B cell (primary cell): ENCODE results near the gene PLCD3. TPM values are rescaled to one million over a fixed set of nuclear protein-coding genes. Genes with fewer than 3 reads are reported as not detected.

Source experiments
- ATAC-seq: fragments of 200-7000 bp; cut with Tn5 transposase; one replicate; pipeline ENCODE4 v1.10.0; 2021; ENCODE audit warnings: low read depth, mild to moderate bottlenecking, moderate number of reproducible peaks, moderate library complexity
- CTCF ChIA-PET: fragments of 350-600 bp; sonication (Branson Sonifier 250); formaldehyde crosslinking; loops from one replicate; lab custom pipeline; 2021; ENCODE audit warnings: antibody characterized with exemption, inconsistent platforms; lab: Charles Lee
- POLR2A ChIA-PET: fragments of 350-600 bp; sonication (Branson Sonifier 250); formaldehyde crosslinking; loops from one replicate; lab custom pipeline; 2021; ENCODE audit warnings: antibody characterized with exemption; lab: Charles Lee
- DNase-seq: peaks from one replicate; pipeline ENCODE4 v3.0.0; 2013
- H2AFZ ChIP-seq: 2 replicates; pipeline ENCODE4 v1.6.1; 2012; ENCODE audit warnings: mild to moderate bottlenecking, low read depth, low read length; ENCODE audit not compliant: insufficient read depth, poor library complexity, severe bottlenecking
- H3K27ac ChIP-seq, 2 donors: 1 replicate in 1 of 2; 2 replicates in 1 of 2; pipeline ENCODE4 v1.5.1; 2012 to 2013; ENCODE audit warnings: low read length in 2 of 2, mild to moderate bottlenecking in 2 of 2, moderate library complexity in 1 of 2
- H3K27me3 ChIP-seq, 4 experiments: fragments of 200-600 bp in 1 of 4; sonication (generic) in 1 of 4; replicated peaks in 1 of 4; 1 replicate in 2 of 4; 2 replicates in 2 of 4; pipeline versions ENCODE4 v1.6.1 to v1.7.0; 2013 to 2016; ENCODE audit warnings: low read length in 3 of 4, mild to moderate bottlenecking in 2 of 4, mixed read lengths in 1 of 4, moderate library complexity in 1 of 4; ENCODE audit not compliant: insufficient read depth in 4 of 4, control insufficient read depth in 3 of 4; ENCODE audit errors: control extremely low read depth in 1 of 4
- H3K36me3 ChIP-seq, 2 experiments: replicated peaks in 1 of 2; 1 replicate in 1 of 2; 2 replicates in 1 of 2; pipeline versions ENCODE4 v1.6.1 to v1.7.1; 2013; ENCODE audit warnings: low read length in 1 of 2; ENCODE audit not compliant: insufficient read depth in 2 of 2, control insufficient read depth in 1 of 2; ENCODE audit errors: control extremely low read depth in 1 of 2, extremely low read depth in 1 of 2
- H3K4me1 ChIP-seq, 2 donors: fragments of 200-600 bp in 1 of 2; sonication (generic) in 1 of 2; 1 replicate in 1 of 2; 2 replicates in 1 of 2; pipeline versions ENCODE4 v1.5.1 to v1.6.1; 2013 to 2017; ENCODE audit warnings: low read length in 2 of 2; ENCODE audit not compliant: control insufficient read depth in 2 of 2, insufficient read depth in 2 of 2
- H3K4me2 ChIP-seq: replicated peaks from 2 replicates; pipeline ENCODE3; 2012; ENCODE audit warnings: mild to moderate bottlenecking, low read depth, low read length; ENCODE audit not compliant: poor library complexity, severe bottlenecking
- H3K4me3 ChIP-seq, 5 experiments: fragments of 200-600 bp in 1 of 5; sonication (generic) in 1 of 5; 1 replicate in 3 of 5; 2 replicates in 2 of 5; pipeline versions ENCODE4 v1.5.1 to v1.7.0; 2011 to 2016; ENCODE audit warnings: low read length in 4 of 5, mild to moderate bottlenecking in 4 of 5, low read depth in 2 of 5, control low read depth in 1 of 5, moderate library complexity in 1 of 5; ENCODE audit not compliant: insufficient read depth in 1 of 5; ENCODE audit errors: control extremely low read depth in 1 of 5, extremely low read depth in 1 of 5
- H3K79me2 ChIP-seq: fragments of 200-600 bp; sonication (generic); one replicate; pipeline ENCODE4 v1.6.0; 2016; ENCODE audit warnings: low read length; ENCODE audit not compliant: control insufficient read depth, insufficient read depth
- H3K9ac ChIP-seq: fragments of 200-600 bp; sonication (generic); 2 replicates; pipeline ENCODE4 v1.6.1; 2017; ENCODE audit warnings: mild to moderate bottlenecking, low read length, moderate library complexity
- H3K9me3 ChIP-seq, 3 donors: one replicate each; pipeline versions ENCODE4 v1.6.1 to v1.7.1; 2013; ENCODE audit warnings: low read length in 2 of 3; ENCODE audit not compliant: control insufficient read depth in 2 of 3, insufficient read depth in 1 of 3; ENCODE audit errors: control extremely low read depth in 1 of 3
- H4K20me1 ChIP-seq: 2 replicates; pipeline ENCODE4 v1.6.0; 2012; ENCODE audit warnings: mild to moderate bottlenecking, low read length; ENCODE audit not compliant: insufficient read depth, control insufficient read depth, poor library complexity, severe bottlenecking
- H3K27ac Mint-ChIP-seq: one replicate; pipeline ENCODE4 v1.8.0; 2021; ENCODE audit warnings: mixed read lengths
- H3K27me3 Mint-ChIP-seq: one replicate; pipeline ENCODE4 v1.8.0; 2021; ENCODE audit warnings: mixed read lengths
- H3K4me1 Mint-ChIP-seq: one replicate; pipeline ENCODE4 v1.8.0; 2021; ENCODE audit warnings: mixed read lengths
- H3K4me3 Mint-ChIP-seq: one replicate; pipeline ENCODE4 v1.8.0; 2021; ENCODE audit warnings: mixed read lengths
- H3K9me3 Mint-ChIP-seq: one replicate; pipeline ENCODE4 v1.8.0; 2022; ENCODE audit warnings: mixed read lengths; ENCODE audit not compliant: insufficient read depth
- CTCF ChIP-seq: fragments of 200-600 bp; IDR thresholded peaks from one replicate; pipeline ENCODE4 v1.8.0; 2022; ENCODE audit warnings: antibody characterized with exemption, mild to moderate bottlenecking
- EZH2 ChIP-seq: IDR thresholded peaks from 2 replicates; pipeline ENCODE4 v1.6.1; 2012; ENCODE audit warnings: borderline replicate concordance, low read depth, mild to moderate bottlenecking, moderate library complexity, low read length; ENCODE audit not compliant: insufficient read depth, poor library complexity, severe bottlenecking
- WGBS: methylation state at CpG from one replicate; pipeline ENCODE4 v1.1.5; 2013; ENCODE audit warnings: missing lambda C conversion rate; ENCODE audit not compliant: insufficient coverage; 5-methylcytosine and 5-hydroxymethylcytosine counted together
- intact Hi-C: fragments of 100-400 bp; cut with micrococcal nuclease; formaldehyde crosslinking; loops from one replicate; pipeline ENCODE4 v1.10.0; 2022
- polyA plus RNA-seq: library from polyadenylated mRNA; depleted of rRNA; stranded (reverse); fragments of >200 nt; gene quantifications from 2 replicates; pipeline ENCODE4 v1.2.3, GENCODE V29; 2012
- total RNA-seq, 2 donors: library from RNA; stranded (reverse); fragments of 120-200 nt in 1 of 2; gene quantifications; 1 replicate in 1 of 2; 2 replicates in 1 of 2; pipeline versions ENCODE4 v1.2.3 to v1.2.4, GENCODE V29; 2013 to 2022

Gene PLCD3
- total and polyA plus RNA-seq, 2 donors (not counting 1 experiment from before 2014, with no cell fraction given) = 0.54 to 2.2 TPM

- peaks cover 28% of the 10 kb centered on the region for H3K4me1 Mint-ChIP-seq
- Histone ChIP-seq H4K20me1 (no peaks in the 10 kb centered on the region), H3K79me2 (peaks cover 18% of the 10 kb centered on the region), H3K9me3 (no peaks in the 10 kb centered on the region), H3K27ac (no peak overlapping the region), H3K27me3 (no peaks in the 10 kb centered on the region), H3K4me2 (no peak overlapping the region), H3K36me3 (peaks cover 0 to 12% of the 10 kb centered on the region in 2 experiments), H3K9ac (no peak overlapping the region), H3K4me3 (no peak overlapping the region), H2AFZ (no peak overlapping the region), H3K4me1 (peaks cover 17 to 32% of the 10 kb centered on the region in 2 donors)
- no peaks in the 10 kb centered on the region for H3K27me3 Mint-ChIP-seq
- TF ChIP-seq EZH2 (no peak), CTCF (no peak)
- 100% methylated on average over 1 of the region's 4 CpGs for whole genome bisulfite sequencing
- CTCF ChIA-PET = interaction anchor here (0.9 to 10.2 kb wide), 3 partner anchors 11 to 59 kb away, joined by 4 to 233 read pairs (median 23); partner anchors contain the start of gene HEXIM1
- ATAC-seq (no peak), DNase-seq (no peak)
- no peak overlapping the region for H3K4me3 Mint-ChIP-seq
- intact Hi-C loops = no loop called here
- POLR2A ChIA-PET = no interaction called here
- no peak overlapping the region for H3K27ac Mint-ChIP-seq
- no peaks in the 10 kb centered on the region for H3K9me3 Mint-ChIP-seq
Observed at GRCh38 chr17:45139533-45139920, 7.2 kb upstream of the PLCD3 start.

- POLR2A ChIA-PET = no interaction called here
- peaks cover 0 to 12% of the 10 kb centered on the region in 2 experiments for H3K36me3 ChIP-seq
- intact Hi-C loops = no loop called here
- Mint-ChIP-seq H3K27ac (no peak overlapping the region), H3K4me3 (no peak overlapping the region), H3K27me3 (no peaks in the 10 kb centered on the region), H3K4me1 (peaks cover 26% of the 10 kb centered on the region), H3K9me3 (no peaks in the 10 kb centered on the region)
- DNase-seq (no peak), ATAC-seq (no peak)
- H3K4me2 ChIP-seq = no peak overlapping the region
- no peak overlapping the region for H3K9ac ChIP-seq
- no peaks in the 10 kb centered on the region for H4K20me1 ChIP-seq
- peaks cover 18% of the 10 kb centered on the region for H3K79me2 ChIP-seq
- TF ChIP-seq CTCF (no peak), EZH2 (no peak)
- CTCF ChIA-PET = interaction anchor here (0.6 to 10.2 kb wide), 4 partner anchors 11 to 253 kb away, joined by 3 to 233 read pairs (median 14); partner anchors contain the start of gene HEXIM1
- H3K9me3 ChIP-seq = no peaks in the 10 kb centered on the region
- H3K27me3 ChIP-seq = no peaks in the 10 kb centered on the region
- no peak overlapping the region for H3K4me3 ChIP-seq
- 96% methylated on average over 9 of the region's 14 CpGs for WGBS
- no peak overlapping the region for H2AFZ ChIP-seq
- peaks cover 16 to 28% of the 10 kb centered on the region in 2 donors for H3K4me1 ChIP-seq
- H3K27ac ChIP-seq = no peak overlapping the region
Observed at GRCh38 chr17:45138911-45139532, 6.7 kb upstream of the PLCD3 start.
